Activated gamma-delta T cell (primary cell): ENCODE measurements around the gene TLE1.

Experiments
- DNase-seq: peaks from one replicate; lab custom pipeline; 2025; lab: John Stamatoyannopoulos, UW

The TLE1 gene

DNA sequence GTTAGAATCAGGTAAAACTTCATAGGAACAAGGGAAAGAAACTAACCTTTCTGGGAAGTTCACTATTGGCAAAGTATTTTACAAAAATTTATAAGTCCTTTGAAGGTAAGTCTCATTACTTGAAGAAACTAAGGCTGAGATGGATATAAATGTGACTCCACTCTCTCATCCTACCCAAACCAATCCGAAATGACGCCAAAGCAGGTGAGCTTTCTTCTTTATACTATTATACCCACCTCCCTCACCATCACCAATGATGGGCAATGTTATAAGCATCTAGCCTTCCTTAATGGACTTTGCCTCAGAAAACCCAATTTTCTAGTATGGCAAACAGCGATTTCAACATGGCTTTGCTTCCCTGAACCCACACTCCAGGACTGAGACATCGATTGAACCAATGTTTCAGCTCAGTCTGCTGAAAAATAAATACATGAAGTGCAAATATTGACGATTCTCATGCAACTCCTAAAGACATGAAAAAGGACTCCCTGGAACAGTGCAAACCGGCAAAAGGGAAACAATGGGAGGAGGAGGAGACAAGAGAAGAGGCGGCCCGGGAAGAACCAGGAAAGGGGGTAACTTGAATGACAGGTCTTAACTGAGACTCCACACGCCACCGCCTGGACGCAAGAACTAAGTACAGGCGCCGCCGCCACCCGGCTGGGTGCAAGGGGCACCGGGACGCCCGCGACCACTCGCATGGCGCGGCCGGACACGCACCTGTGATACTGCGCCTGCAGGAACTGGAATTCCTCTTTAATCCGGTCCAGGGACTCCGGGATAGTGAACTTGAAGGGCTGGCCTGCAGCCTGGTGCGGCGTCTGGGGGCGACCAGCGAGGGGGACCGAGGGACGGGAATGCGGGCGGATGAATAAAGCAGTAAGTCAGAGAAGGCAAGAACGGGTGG lies 2.5 kb downstream of the TLE1 start:
- DNase-seq = no peak

DNA sequence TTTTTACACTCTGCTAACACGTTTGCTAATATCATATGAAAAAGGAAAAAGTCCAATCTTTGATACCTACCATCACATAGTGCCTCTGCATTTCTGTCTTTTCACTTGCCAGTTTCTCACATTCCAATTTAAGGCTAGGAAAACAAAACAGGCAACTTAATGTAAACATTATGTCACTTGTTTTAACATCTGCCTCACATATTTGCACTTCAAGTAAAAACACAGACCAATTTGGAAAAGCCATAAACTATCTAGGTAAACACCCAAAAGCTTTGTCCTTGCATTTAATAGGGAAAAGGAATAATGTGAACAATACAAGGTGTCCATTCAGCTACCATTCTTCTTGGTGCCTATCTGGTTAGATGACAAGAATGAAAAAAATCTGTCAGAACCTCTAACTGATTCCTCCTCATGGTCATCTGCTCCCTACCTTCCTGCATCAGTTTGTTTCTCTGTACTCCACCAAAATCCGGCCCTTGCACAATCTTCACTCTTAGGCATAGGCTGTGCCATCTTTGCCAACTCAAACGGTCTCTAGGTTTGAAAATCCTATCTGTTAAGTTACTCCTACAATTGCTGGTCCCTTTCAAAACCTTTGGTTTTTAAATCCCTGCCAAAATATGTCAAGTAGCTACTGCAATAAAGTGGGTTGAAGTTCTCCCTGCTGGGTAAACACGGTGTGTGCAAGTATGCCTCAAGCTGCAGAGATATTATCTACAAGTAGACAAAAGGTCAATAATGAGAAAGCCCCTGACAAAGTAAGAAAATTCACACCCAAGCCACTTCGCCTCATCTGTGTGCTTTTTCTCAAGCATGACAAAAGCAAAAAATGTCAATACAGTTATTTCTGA lies 3.4 kb downstream of the TLE1 start:
- no peak for DNase-seq

DNA sequence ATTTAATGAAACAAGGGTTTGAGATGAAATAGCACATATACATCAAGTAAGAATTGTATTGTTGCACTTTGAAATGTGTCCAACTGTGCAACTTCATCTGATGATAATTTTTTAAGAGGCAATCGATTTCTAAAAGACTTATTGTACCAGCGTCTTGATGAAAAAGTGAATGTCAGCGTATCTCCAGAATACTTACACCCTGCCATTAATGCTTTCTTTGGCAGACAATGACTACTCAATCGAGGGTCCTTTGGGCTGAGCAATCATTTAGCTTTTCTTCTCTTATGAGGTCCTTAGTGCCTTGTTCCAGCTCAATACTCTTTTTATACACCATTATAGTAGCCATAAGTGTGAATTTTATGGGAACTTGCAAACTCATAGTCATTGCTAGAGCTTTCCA lies 4.7 kb downstream of the TLE1 start:
- DNase-seq = no peak

DNA sequence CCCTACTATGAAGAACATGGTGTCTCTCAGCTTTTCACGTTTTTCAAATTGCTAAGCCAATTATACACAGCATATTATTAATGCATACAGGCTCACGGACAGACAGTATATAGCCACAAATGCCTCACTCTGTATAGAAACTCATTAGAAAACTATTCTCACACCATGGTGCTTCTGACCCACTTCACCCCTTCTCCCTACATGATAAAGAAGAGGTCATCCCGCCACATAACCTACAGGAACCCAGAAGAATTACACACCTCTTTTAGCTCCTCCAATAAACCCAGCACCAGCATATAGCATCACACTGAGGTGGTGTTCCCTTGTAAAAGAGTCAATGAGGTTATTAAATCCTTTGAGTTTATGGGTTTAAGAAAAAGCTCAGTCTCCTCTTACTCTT lies 5.6 kb downstream of the TLE1 start:
- no peak for DNase-seq

DNA sequence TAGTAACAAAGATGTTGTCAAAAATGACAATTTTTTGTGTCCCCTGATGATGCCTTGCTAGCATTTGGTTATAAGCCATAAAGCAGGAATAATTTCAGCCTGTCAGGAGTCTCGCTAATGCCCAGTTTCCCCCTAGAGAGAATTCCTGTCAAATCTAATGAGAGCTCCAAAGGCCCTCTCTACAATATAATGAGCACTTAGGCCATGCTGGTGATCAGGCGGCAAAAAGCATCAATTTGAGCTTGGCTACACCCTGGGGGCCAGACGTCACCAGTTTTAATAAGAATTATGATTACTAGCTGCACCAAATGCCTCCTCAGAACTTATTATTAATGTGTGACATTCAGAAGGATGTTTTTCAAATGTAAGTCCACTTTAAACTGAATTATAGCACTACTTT lies 6.1 kb downstream of the TLE1 start:
- no peak for DNase-seq

DNA sequence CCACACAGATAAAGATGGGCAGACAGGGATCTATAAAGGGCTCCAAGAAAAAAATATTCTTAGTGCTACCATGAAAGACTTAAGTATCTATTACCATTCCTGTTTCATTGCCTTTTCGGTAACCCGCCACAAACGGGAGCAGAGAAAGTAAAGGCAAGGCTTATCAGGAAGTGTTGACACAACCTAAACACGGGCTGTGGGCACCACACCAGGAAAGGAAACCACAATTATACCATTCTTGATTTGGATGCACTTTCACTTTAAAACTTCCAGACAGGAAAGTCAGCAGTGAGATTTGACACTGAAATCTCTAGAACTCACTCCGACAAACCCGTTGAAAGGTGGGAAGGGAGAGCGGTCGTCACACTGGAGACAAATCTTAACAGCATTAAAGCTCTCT lies 6.5 kb downstream of the TLE1 start:
- DNase-seq = no peak

DNA sequence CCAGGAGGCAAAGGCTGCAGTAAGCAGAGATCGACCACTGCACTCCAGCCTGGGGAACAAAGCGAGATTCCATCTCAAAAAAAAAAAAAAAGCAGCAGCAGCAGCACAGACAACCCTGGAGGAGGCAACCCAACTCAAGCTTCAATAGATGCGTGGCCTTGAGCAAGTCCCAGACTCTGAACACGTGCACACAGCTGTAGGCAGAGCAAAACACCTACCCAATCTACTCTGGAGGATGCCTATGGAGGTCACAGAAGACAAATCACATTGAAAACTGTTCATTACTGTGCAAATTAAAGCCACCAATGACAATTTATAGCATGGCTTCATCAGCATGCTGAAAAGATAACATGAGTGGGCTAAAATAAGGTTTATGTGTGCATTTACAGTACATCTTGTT lies 7.2 kb downstream of the TLE1 start:
- no peak for DNase-seq

DNA sequence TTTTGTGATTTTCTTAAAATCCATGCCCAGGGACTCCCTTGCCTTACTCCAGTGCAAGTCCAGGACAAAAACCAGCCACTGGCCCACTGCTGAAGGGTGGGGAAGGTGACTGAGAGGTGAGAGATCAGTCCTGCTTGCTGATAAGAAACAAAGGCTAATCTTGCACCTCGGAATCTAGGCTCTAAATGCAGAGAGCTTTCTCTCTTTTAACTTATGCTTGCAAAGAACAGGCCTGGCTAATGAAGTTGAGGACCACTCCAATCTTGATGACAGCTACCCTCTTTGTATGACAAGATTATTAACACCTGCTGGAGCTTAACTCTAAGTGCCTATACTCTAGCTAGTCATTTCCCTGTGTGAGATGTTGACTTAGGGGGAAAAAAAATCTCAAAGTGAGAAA lies 8.8 kb downstream of the TLE1 start:
- DNase-seq = no peak

DNA sequence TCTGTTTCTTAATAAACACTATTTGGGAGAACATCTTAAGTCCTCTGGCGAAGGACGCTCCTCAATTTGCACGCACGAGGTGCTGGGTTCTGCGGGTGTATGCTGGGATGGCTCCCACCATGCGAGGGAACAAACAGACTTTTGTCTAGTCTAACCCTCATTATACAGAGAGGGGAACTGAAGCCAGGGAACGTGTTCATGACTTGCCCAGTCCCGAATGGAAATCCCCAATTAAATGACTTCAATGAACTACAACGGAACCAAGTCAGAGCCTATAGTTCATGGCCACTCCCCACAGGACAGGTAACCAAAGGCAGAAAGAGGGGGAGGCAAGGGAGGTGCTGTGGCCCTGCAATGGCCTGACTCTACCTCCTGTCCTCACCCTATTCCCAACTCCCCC lies 9.3 kb downstream of the TLE1 start:
- no peak for DNase-seq

DNA sequence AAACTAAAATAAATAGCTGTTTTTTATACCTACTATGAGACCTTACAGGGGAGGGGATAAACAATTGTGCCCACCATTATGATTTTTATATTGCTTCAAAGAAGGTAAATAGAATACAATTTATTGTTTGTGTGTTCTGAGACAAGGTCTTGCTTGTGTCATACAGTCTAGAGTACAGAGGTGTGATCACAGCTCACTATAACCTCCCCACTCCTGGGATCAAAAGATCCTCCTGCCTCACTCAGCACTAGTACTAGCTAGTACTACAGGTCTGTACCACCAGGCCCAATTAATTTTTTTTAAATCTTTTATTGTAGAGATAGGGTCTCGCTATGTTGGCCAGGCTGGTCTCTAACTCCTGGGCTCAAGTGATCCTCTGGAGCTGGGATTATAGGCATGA lies 11.3 kb downstream of the TLE1 start:
- DNase-seq = no peak

DNA sequence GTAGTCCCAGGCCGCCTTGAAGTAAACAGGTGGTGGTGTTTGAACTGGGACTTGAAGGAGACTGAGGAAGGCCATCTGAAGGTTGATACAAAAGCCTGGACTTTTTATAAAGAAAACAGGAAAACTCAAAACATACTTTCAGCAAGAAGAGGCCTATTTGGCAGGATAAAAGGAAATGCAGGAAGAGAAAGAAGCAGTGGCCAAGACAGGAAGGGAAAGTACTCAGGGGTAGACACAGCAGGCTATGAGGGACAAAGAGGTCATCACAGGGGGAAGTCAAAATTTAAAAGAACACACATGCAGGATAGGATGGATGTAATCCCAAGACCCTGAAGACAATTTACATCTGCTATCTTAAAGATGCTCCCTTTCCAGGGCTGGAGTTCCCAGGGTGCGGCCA lies 13.0 kb downstream of the TLE1 start:
- no peak for DNase-seq

DNA sequence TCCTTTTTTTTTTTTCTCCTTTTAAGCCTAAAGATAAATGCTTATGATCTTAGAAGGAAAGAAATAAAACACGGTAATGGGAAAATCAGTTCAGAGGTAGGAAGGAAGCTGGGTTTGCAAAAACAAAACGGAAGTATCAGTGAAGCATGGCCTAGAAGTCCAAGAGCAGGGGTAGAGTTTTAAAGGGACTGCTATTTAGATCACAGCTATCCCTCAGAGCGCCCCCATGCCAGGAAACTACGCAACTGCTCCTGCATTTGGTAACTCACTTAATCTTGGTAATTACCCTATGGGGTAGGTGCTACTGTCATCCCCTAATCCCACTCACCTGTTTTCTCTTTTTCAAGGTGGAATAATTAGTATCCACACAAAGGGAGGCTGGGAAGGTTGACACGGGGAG lies 16.0 kb downstream of the TLE1 start:
- no peak for DNase-seq

DNA sequence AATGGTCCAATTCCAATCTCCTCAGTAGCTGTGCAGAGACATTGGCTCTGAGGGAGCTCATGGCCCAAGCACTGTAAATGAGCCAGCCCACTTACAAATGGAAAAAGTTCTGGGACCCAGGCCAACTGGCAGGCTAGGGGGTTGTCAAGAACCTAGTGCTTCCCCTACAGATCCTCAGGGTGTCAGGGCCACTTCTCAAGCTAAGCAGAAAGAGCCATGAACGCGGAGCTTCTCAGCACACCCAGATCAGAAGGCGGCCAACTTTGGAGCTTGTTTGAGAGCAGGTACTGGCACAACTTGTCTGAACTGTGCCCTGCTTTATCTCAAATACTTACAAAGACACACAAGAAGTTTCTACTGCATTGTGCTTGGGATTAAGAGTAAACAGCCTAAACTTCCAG lies 17.5 kb downstream of the TLE1 start:
- DNase-seq = no peak

DNA sequence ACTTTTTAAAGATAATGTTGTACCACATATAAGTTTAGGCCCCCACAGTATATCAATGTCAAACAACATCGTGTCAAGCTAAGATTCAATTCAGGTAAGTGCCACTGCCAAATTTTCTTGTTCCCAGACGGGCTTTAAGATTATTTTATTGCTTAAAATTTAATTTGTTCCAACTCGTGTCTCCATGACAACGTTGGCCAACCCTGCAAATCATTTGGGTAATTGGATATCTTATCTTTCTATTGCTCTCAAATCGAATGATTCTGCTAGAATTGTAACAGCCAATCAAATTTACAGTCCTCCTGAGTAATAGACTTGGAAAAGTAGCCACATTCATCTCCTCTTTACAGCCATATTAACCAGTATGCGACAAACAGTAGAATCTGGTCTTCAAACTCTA lies 19.5 kb downstream of the TLE1 start:
- DNase-seq = no peak

DNA sequence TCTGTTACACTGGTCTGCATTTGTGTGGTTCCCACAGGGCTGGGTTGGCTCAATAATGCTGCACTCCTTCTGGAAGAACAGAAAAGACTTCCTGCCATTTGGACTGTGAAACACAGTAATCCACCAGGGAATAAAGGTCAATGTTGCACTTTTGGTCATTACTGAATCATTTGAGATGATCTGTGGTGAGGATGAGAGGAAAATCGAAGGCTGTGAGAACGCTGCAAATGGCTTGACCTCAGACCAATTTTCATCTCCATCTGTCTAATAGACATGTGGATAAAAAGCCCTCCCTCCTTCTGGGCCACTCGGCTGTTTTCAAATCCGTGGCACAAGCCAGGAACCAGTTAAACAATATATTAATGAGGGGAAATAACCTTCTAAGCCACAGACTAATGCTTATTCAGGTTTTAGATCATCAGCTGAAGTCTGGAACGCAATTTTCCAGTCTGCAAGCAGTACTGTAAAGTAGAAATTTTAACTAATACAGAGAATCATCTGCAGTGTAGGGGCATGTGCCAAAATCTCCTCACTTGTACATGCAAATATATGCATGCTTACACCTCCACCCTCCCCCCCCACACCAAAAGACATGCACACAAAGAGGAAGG lies 20.2 kb downstream of the TLE1 start:
- DNase-seq = no peak

DNA sequence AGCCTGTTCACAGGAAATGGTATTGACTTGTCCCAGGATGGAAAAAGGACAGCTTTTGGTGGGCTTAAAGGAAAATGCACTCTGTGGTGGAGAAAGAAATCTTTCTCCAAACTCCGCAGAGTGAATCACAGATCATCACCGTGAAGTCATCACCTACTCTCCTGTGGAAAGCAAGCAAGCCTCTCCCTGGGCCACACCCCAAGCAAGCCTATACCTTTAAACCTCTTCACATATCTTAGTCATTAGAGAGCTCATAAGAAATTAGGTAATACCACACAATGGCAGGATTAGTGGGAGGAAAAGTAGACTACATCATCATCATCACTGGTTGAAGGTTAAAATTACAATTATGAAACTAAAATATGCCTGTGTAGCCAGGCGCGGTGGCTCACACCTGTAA lies 23.2 kb downstream of the TLE1 start:
- DNase-seq = no peak

DNA sequence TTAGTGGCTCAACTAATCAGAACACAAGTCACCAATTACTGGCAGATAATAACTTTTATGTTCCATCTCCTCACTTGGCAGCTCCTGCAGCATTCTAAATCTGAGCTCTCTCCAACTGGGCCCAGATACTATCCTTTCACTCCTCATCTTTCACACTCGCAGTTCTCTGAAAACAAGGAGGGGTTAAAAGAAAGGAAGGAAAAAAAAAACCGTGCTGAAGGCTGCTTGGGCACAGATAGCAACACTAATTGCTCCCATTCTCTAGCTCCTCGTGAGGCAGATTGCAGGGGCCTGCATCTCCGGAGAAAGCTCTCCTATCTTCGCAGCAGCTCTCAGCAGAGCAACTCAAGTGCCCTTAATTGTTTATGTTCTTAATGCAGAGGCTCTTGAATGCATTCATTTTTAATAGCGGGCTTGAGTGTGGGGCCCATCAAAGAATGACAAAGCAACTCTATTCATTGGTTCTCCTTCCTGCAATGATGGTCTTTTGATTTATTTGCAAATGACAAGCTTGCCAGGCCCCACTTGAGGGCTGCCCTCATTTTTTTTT lies 23.9 kb downstream of the TLE1 start:
- no peak for DNase-seq

DNA sequence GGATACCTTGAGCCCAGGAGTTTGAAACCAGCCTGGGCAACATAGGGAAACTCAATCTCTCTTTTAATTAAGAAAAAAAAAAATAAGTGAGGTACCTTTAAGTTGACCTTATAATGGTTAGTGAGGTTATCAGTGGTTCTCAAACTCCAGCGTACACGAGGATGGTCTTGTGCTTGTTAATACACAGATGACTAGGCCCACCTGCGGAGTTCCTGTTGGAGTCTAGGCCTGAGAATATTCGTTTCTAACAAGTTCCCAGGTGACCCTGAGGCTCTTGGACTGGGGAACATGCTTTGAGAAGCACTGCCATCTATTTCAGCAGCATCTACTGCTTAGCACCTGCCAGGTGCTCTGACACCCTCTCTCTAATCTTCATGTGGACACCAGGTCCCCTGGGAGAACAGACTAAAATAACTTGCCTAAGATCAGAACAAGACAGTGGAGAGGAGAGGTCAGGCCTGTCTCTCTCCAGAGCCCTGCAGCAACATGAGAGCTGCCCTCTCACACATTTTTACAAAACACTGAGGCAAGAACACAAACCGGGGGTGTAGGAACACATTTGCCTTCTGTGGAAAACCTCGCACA lies 24.6 kb downstream of the TLE1 start:
- DNase-seq = no peak

DNA sequence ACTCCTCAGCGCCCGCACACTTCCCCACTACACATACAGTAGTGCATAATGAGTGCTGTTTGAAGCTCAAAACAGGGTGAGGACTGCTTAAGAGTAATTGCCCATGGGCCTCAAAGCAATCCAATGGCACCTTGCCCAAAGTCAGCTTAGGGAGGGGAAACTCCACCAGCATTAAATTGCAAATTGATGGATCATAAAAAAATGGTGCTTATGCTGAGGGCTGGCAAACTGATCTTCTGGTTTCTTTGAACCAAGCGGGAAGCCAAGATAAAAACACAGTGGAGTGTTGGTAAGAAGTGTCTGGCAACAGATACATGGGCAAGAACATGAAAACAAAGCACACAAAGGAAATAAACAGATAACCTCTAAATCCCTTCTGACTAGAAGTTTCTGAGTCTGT lies 28.0 kb downstream of the TLE1 start:
- no peak for DNase-seq

DNA sequence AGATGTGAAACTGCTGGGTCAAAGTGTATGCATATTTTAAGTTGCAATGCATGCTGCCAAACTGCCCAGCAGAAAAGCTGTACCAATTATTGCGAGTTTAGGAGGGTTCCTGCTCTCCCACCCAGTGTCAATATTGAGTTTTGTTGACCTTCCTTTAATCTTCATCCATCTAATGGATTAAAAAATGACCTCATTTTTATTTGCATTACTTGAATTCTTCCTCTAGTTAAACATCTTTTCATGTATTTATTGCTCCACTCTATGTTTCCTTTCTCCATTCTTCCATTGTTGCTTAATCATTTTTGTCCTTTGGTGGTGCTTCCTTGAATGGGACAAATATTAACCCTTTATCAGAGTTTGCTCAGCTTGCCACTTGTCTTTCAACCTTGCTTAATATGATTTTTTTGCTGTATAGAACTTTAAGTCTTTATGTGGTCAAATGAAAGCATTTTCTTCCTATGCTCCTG lies 32.4 kb downstream of the TLE1 start:
- no peak for DNase-seq

DNA sequence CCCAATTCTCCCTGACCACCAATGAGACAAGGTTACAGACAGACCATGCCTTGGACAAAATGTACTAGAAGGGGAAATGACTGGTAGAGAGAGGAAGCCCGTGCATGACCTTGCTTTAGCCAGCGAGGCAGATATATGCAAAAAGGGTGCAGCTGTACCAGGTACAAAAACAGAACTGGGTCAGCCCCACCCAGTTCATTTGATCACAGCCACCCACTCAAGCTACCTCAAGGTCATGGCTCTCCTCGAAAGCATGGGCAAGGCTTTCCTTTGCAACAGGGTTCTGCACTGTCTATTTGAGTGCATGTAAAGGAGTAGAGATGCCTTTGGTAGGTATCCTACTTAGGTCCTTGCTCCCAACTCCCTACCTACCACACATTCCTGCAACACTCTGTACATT lies 33.3 kb downstream of the TLE1 start:
- DNase-seq = no peak

DNA sequence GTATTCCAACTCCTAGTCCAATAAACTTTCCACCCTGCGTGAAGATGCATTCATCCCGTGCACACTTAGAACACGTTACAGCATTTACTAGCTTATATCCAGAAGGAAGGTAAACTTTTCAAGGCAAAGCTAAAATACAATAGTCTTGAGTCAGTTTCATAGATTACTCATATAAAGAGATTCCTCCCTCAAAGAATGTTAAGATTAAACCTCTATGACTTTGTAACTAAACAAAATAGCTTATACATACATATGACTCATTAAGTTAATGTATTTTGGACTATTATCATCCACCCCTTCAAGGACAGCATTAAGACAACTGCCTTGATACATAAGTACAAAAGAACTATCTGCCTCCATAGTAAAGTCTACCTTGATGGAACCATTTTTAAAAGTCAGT lies 36.1 kb downstream of the TLE1 start:
- no peak for DNase-seq
